ENCODE measurements around the gene KIF18A.

Gene KIF18A

DNA sequence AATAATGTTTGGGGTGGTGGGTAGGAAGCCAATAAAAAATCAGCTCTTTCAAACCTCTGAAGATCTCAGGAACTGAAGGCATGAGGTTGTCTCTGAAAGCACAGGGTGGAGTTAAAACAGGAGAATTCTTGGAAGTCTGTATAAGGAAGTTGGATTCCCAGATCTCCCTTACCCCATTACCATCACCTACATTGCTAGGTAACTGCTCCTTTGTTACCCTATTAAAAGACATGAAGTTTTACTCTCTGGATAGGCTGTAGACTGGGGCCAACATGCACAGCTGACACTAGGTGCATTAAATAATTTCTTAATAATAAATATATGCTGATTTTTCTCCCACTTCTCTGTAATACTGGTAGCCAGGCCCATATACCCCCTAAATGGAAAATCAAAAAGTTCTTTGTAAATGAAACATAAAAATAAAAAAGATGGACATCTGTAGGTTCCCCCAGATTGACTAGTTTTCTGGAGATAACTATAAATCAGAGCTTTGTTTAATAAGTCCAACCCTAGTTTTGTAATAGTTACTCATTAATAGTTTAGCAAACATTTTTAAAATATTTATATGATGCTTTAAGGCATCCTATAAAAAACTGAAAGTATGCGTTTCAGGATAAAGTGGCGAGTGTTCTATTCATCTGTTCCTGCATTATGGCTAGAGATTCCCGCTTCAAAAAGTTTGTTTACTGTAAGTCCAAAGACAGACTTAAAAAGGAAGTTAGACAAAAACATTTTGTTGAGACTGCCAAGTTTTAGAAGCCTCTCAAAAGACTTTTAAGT, 63.8 kb downstream of the KIF18A start:
- no peak for DNase-seq (ENCODE audit: low read depth in 3 of 3)

DNA sequence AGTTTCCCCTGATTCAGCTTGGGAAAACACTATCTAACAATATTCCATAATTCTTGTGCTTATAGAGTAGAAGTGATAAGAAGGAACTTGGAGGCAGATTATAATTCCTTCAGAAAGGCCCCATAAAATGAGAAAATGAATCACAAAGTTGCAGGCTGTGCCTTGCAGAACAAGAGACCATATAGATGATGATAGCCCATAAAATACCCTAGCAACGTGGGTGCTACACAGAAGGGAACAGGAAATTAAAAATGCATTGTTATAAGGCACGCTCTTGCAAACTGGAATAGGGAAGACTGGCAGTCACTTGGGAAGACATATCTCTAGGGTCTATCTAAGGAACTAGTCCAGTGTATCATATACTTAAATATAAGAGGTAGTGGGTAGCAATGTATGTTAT, 67.6 kb downstream of the KIF18A start:
- no peak for DNase-seq (ENCODE audit: low read depth in 3 of 3)

DNA sequence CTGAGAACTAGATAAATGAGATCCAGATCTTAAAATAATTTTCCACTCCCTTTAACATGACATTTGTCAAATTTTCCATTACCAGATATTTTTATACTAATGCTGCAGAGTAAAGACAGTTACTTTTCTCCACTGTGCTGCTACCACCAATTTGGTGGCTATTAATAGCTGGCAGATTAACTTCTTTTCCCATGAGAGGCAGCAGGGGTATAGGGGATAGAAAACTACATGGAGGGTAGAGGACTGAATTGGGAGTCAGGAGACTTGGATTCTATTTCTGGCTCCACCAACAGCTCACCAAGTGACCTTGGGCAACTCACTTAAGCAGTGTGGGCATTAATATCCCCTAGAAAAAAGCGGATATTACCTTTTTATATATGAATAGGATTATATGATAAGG, 69.2 kb downstream of the KIF18A start:
- DNase-seq (ENCODE audit: low read depth in 3 of 3): no peak

DNA sequence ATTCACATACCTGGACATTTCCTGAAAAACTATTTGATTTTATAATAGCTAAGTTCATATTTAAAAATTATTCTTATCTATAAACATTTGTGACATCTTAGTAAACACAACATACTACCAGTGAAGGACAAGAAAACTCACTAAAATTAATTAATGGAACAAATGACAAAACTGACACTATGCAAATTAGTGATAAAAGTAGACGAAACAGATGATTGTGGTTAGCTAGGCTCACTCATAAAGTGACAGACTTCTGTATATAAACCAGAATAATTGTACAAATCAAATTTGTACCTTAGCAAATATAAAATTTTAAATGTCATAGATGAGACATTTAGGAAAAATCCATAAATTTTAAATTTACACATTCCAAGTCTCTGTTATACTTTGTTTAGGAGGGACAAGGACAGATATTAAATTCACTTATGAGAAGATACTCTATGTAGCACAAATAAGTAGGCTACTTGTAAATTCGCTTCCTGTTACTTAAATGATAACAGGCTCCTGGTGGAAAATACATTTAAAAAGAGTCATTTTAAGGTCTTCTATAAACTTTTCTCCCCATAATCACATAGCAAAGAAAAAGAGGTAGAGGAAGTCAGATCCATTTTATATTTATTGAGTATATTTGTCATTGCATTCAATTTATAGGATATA, 81.2 kb downstream of the KIF18A start:
- no peak for DNase-seq (ENCODE audit: low read depth in 3 of 3)

DNA sequence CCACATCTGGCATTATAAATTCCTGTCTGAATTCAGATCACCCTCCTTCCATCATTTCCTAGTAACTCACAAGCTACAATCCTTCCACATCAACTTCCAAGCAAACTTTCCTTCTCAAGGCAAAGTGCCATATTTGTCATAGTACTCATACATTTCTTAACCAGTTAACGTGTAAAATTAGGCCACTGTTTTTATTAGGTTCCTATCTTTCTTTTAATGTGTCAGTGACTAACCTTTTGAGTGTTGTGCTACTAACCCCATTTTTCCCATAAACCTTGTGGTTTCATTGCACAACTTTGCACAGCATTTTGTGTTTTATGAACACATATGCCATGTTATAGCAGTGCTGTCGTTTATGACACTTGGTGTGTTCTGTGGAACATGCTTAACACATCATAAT, 90.1 kb downstream of the KIF18A start:
- no peak for DNase-seq (ENCODE audit: low read depth in 3 of 3)

DNA sequence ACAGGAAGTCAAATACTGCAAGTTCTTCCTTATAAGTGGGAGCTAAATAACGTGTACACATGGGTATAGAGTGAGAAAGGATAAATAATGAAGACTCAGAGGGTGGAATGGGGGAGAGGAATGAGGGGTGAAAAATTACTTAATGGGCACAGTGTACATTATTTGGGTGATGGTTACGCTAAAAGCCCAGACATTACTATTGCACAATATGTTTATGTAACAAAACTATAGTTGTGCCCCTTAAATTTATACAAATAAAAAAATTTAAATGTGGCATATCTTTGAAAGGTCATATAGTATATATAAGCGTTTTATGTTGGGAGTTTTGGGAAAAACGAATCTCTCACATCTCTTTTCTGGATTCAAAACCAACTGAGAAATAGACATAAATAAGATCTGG, 96.1 kb downstream of the KIF18A start:
- no peak for DNase-seq (ENCODE audit: low read depth in 3 of 3)

DNA sequence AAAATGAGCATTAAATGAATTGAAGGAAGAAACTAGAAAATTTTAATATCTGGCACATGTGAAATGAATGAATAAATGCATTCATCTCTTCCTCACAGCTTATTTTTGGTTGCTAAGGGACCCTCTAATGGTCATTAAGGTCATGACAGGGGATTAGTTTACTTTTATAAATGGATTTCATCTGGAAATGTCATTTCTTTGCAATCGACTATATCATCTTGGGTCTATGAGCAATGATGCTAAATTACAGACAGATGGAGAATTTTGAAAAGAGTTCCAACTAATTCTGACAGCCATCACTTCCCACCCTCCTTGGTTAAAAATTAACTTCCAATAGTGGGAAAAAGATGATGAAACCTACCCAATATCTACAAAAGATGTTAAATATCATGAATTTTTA, 98.0 kb downstream of the KIF18A start:
- no peak for DNase-seq (ENCODE audit: low read depth in 3 of 3)

DNA sequence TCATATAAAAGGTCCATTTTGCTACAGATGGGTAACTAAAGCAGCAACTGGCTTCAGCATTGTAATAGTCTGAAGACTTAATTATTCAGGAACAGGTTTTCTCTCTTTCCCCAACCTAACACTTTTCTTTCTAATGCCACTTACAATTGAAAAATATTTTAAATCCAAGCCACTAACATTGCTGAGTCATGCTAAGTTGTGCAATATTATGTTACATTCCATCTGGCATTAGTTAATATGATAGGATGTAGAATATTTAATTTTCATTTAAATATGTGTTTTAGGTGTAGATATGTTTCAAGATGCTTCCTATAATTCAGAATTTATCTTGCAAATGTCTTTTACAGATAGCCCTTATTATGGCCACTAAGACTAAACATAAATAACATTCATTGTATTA, 98.6 kb downstream of the KIF18A start:
- DNase-seq (ENCODE audit: low read depth in 3 of 3): no peak

DNA sequence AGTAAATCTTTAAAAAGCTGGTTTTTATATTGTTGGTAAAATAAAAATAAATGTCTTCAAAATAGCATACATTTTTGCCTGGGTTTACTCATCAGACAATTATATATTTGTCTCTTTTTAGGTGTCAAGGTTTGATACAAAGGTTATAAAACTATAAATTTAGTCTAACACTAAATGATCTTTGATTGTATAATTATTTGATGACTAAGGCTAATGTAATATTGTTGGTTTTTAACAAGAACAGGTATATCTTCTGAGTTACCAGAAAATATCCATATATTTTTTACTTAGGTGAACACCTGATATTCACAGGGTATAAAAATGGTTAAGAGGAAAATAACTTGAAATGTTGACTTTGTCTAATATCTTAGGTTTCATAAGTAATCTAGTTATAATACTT, 104.3 kb downstream of the KIF18A start:
- no peak for DNase-seq (ENCODE audit: low read depth in 3 of 3)

DNA sequence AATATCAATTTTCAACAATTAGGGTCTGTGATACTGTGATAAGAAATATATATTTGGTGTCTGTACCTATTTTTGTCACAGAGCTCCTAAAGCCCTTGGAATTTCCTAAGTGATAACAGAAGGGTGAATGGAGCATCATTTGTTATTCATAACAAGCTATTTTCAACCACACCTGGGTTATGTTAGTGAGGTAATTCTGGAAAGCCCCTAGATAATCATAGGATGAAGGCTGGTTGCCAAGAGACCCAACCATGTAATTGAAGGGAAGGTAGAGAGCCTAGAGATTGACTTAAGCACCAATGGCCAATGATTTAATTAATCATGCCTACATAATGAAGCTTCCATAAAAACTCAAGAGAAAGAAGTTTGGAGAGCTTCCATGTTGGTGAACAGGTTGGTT, 109.4 kb downstream of the KIF18A start:
- DNase-seq (ENCODE audit: low read depth in 3 of 3): no peak

DNA sequence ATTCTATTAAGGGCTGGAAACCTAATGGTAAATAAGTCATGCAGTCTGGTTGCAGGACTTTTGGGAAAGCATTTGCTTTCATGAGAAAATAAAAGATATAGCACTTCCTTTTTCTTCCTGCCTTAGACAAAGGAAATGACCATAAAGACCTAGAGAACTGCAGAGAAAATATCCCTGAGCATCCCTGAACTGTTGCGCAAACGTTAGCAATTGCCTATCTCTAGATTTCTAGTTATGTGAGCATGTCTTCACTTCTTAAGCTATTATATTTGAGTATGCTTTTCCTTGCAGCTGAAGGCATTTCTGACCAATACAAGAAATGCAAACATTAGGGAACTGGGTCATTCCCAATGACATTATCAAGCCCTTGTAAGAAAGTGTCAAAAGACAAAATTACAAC, 110.6 kb downstream of the KIF18A start:
- no peak for DNase-seq (ENCODE audit: low read depth in 3 of 3)

DNA sequence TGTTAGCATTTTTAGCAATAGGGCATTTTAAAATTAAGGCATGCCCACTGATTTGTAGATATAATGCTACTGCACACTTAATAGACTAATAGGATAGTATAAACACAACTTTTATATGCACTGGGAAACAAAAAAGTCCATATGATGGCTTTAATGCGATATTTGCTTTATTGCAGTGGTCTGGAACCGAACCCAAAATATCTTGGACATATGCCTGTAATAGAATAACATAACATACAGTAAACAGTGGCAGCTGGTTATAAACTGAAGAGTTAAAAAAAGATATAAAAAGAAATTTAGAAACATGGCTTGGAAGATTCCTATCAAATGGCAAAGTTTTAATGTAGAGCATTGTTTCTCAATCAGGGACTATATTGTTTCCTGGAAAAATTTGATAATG, 111.9 kb downstream of the KIF18A start:
- DNase-seq (ENCODE audit: low read depth in 3 of 3): no peak

DNA sequence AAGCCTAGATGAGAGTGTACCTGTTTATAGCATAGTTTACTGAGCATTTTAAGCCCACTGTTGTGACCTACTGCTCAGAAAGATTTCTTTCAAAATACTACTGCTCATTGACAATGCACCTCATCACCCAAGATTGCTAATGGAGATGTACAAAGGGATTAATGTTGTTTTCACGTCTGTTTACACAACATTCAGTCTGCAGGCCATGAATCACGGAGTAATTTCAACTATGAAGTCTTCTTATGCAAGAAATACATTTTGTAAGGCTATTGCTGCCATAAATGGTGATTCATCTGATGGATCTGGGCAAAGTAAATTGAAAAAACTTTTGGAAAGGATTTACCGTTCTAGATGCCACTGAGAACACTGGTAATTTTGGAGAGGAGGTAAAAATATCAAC, 112.9 kb downstream of the KIF18A start:
- no peak for DNase-seq (ENCODE audit: low read depth in 3 of 3)

DNA sequence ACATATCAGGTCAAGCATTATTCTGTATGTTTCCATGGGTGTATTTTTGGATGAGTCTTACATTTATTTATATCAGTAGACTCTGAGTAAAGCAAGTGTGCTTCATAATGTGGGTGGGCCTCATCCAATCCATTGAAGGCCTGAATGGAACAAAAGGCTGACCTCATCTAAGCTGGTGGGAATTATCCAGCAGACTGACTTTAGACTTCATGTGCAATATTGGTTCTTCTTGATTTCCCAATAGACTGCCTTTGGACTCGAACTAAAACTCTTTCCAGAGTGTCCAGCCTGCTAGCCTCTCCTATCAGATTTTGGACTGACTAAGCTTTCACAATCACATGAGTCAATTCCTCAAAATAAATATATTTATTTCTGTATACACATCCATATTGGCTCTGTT, 116.2 kb downstream of the KIF18A start:
- DNase-seq (ENCODE audit: low read depth in 3 of 3): no peak

DNA sequence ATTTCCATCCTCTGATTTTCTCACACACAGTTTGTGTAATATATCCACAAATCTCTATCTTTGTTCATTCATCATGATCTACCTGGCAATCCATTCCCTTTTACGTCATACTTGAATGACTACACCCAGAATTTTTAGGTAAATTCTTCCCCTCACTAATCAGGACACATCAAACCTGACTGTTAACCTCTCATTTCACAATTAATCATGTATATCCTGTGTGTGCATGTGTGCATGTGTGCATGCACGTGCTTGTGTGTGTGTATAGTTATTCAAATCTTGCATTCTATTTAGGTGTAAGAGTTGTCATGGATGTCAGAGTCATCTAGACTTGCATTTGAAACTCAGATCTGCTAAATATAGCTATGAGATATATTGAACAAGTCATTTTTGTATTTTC, 130.4 kb downstream of the KIF18A start:
- no peak for DNase-seq (ENCODE audit: low read depth in 3 of 3)

DNA sequence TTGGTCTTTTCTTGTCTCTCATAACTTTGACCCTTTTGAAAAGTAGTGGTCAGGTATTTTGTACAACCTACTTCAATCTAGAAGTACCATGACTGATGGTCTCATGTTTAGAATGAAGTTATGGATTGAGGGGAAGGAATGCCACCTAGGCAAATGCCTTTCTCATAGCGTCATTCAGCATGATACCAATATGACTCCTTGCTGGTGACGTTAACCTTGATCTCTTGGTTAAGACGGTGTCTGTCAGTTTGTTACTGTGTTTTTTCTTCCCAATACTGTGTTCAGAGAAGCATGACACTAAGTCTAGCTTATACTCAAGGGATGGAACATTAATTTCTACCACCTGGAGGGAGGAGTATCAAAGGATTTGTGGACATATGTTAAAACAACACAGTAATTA, 130.9 kb downstream of the KIF18A start:
- no peak for DNase-seq (ENCODE audit: low read depth in 3 of 3)

DNA sequence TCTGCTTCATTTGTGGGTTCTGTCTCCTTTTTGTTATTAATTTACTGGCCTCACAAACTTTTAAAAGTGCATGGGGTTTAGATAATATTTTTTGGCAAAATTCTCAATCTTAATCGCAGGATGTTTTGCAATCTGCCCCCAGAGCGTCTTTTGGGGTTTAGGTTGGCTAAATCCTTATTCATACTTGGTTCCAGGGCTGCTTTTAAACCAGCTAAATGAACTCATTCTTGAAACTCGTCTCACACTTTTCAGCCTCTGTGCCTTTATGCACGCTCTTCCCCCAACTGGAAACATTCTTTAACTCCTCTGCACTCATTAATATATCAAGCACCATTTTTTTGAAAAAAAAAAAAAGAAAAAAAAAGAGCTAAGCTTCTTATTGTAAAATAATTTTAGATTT, 131.7 kb downstream of the KIF18A start:
- DNase-seq (ENCODE audit: low read depth in 3 of 3): no peak

DNA sequence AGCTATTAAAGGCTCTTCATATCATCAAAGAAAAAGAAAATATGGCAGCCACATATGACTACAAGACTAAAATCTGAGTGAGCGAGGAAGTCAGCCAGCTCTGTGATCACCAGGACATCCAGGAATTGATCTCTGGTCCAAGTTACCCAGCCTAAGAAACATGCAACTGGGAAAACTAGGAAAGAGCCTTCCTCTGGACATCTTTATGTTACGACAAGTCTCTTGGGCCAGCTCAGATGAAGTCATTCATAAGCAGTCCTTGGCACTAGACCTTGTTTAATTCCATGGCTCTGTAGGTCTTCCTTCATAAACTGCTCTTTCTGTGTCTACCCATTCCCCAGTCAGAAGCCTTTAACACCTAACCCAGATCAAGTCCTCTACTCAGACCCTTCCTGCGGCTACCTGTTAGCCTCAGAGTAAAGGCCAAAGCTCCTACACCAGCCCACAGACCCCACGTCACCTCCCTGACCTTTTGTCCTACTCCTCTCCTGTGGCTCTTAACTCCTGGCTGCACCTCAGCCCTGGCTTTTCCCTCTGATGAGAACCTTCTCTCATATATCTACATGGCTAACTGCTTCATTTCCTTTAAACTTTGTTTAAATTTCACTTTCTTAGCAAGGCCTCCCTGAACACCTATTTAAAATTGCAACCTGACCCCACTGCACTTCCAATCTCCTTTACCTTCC, 134.0 kb downstream of the KIF18A start:
- DNase-seq (ENCODE audit: low read depth in 3 of 3): no peak

DNA sequence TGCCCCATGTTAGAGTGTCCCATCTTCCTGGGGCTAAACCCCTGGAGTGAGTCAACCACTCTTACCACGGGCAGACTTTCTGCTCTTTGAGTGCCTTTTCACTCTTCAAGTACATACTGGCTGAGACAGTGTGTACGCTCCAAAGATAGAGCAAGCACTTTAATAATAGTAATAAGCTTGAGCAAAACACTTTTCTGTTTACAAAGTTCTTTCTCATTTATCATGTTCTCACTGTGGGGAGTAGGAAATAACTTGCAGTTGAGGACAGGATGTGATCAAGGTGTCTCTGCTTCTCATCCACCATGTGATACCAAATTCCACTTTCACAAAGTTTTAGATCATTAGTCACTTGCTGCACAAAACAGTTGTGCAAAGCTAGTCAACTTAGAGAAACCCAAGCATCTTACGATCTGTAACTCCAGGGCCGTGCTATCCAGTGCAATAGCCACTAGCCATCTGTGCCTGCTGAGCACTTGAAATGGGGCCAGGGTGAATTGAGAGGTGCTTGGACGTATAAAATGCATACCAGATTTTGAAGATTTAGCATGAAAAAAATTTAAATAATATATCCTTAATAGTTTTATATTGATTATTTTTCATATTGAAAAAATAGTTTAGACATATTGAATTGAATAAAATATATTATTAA, 135.3 kb downstream of the KIF18A start:
- DNase-seq (ENCODE audit: low read depth in 3 of 3): no peak

DNA sequence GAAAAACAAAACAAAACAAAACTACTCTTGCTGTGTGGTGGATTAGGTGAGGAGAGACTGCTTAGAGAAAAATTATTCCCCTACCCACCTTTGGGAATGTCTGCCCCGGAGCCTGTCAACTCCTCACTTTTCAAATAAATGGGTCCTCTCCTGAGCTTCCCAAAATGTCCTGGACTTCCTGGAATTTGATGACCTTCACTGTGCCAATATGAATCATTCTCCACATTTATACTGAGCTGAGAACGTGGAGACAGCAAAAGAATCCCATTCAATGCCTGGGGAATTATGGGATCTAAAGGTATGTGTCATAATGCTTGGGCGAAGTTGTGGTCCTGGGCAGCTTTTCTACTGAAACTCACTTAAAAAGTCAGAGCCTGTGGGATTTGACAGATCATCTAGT, 136.8 kb downstream of the KIF18A start:
- DNase-seq (ENCODE audit: low read depth in 3 of 3): no peak
